ENCODE results near the gene ZNF805.

ZNF805 gene

GRCh38 chr19:57280165-57280961, 39.9 kb downstream of the ZNF805 start, which contains the start of gene ZNF460:
Gene ZNF460, plus strand, starts transcription at chr19:57280485. Its CDS starts 322 bp downstream, at chr19:57280807.
- no peaks in the 10 kb centered on the region for H3K9me3 ChIP-seq (ENCODE audit: control insufficient read depth, insufficient read depth, low read length)
- peaks cover 4% of the 10 kb centered on the region; the same call in 1 of the 2 replicates for H3K36me3 ChIP-seq (ENCODE audit: insufficient read depth, low read length)
- H3K4me1 ChIP-seq (ENCODE audit: insufficient read depth, low read length) = peaks cover 10% of the 10 kb centered on the region; the same call in 1 of the 2 replicates
- peak within 1 kb of the TSS; percentile 99 for H3K9ac ChIP-seq (ENCODE audit: low read depth, low read length)

- Histone ChIP-seq H3K9me3 (ENCODE audit: control insufficient read depth, insufficient read depth, low read length) (no peaks in the 10 kb centered on the region), H3K36me3 (ENCODE audit: insufficient read depth, low read length) (peaks cover 11% of the 10 kb centered on the region), H3K9ac (ENCODE audit: low read depth, low read length) (peak overlapping the region; percentile 99), H3K4me1 (ENCODE audit: insufficient read depth, low read length) (peaks cover 10% of the 10 kb centered on the region; the same call in 1 of the 2 replicates)
These were observed 40.5 kb downstream of the ZNF805 start for GRCh38 chr19:57280962-57281400.

GRCh38 chr19:57282011-57282643, 41.7 kb downstream of the ZNF805 start:
- peaks cover 14% of the 10 kb centered on the region for H3K36me3 ChIP-seq (ENCODE audit: insufficient read depth, low read length)
- no peaks in the 10 kb centered on the region for H3K9me3 ChIP-seq (ENCODE audit: control insufficient read depth, insufficient read depth, low read length)
- no peak overlapping the region for H3K9ac ChIP-seq (ENCODE audit: low read depth, low read length)
- peaks cover 10% of the 10 kb centered on the region; the same call in 1 of the 2 replicates for H3K4me1 ChIP-seq (ENCODE audit: insufficient read depth, low read length)

- H3K9ac ChIP-seq (ENCODE audit: low read depth, low read length) = no peak overlapping the region
- H3K36me3 ChIP-seq (ENCODE audit: insufficient read depth, low read length) = peaks cover 58% of the 10 kb centered on the region
- H3K9me3 ChIP-seq (ENCODE audit: control insufficient read depth, insufficient read depth, low read length) = peaks cover 4% of the 10 kb centered on the region; the same call in 1 of the 2 replicates
- H3K4me1 ChIP-seq (ENCODE audit: insufficient read depth, low read length) = no peaks in the 10 kb centered on the region
These were observed 47.9 kb downstream of the ZNF805 start for GRCh38 chr19:57288373-57288772.

- no peak overlapping the region for H3K9ac ChIP-seq (ENCODE audit: low read depth, low read length)
- no peaks in the 10 kb centered on the region for H3K4me1 ChIP-seq (ENCODE audit: insufficient read depth, low read length)
- peaks cover 48% of the 10 kb centered on the region for H3K36me3 ChIP-seq (ENCODE audit: insufficient read depth, low read length)
- peaks cover 4% of the 10 kb centered on the region; the same call in 1 of the 2 replicates for H3K9me3 ChIP-seq (ENCODE audit: control insufficient read depth, insufficient read depth, low read length)
These were observed 50.5 kb downstream of the ZNF805 start for GRCh38 chr19:57290970-57291369.

GRCh38 chr19:57292547-57292946, 52.1 kb downstream of the ZNF805 start:
- peaks cover 41% of the 10 kb centered on the region for H3K36me3 ChIP-seq (ENCODE audit: insufficient read depth, low read length)
- H3K9ac ChIP-seq (ENCODE audit: low read depth, low read length) = no peak overlapping the region
- no peaks in the 10 kb centered on the region for H3K4me1 ChIP-seq (ENCODE audit: insufficient read depth, low read length)
- peaks cover 4% of the 10 kb centered on the region; the same call in 1 of the 2 replicates for H3K9me3 ChIP-seq (ENCODE audit: control insufficient read depth, insufficient read depth, low read length)

GRCh38 chr19:57293719-57294118, 53.3 kb downstream of the ZNF805 start:
- Histone ChIP-seq H3K36me3 (ENCODE audit: insufficient read depth, low read length) (peaks cover 33% of the 10 kb centered on the region), H3K4me1 (ENCODE audit: insufficient read depth, low read length) (no peaks in the 10 kb centered on the region), H3K9me3 (ENCODE audit: control insufficient read depth, insufficient read depth, low read length) (peaks cover 4% of the 10 kb centered on the region; the same call in 1 of the 2 replicates), H3K9ac (ENCODE audit: low read depth, low read length) (no peak overlapping the region)

GRCh38 chr19:57302020-57302465, 61.6 kb downstream of the ZNF805 start:
- Histone ChIP-seq H3K36me3 (ENCODE audit: insufficient read depth, low read length) (peaks cover 3% of the 10 kb centered on the region; the same call in 1 of the 2 replicates), H3K4me1 (ENCODE audit: insufficient read depth, low read length) (peaks cover 15% of the 10 kb centered on the region; the same call in 1 of the 2 replicates), H3K9me3 (ENCODE audit: control insufficient read depth, insufficient read depth, low read length) (no peaks in the 10 kb centered on the region), H3K9ac (ENCODE audit: low read depth, low read length) (no peak overlapping the region)

GRCh38 chr19:57302727-57303401, 62.4 kb downstream of the ZNF805 start:
- no peaks in the 10 kb centered on the region for H3K9me3 ChIP-seq (ENCODE audit: control insufficient read depth, insufficient read depth, low read length)
- H3K4me1 ChIP-seq (ENCODE audit: insufficient read depth, low read length) = peaks cover 15% of the 10 kb centered on the region; the same call in 1 of the 2 replicates
- H3K36me3 ChIP-seq (ENCODE audit: insufficient read depth, low read length) = peaks cover 3% of the 10 kb centered on the region; the same call in 1 of the 2 replicates
- no peak overlapping the region for H3K9ac ChIP-seq (ENCODE audit: low read depth, low read length)
